Common myeloid progenitor, CD34-positive (primary cell): ENCODE measurements around the gene FAM120AOS.

Source experiments
- CTCF ChIA-PET: fragments of 350-600 bp; sonication (Branson Sonifier 250); formaldehyde crosslinking; loops from one replicate; lab custom pipeline; 2021; ENCODE audit warnings: antibody characterized with exemption; lab: Charles Lee
- POLR2A ChIA-PET: fragments of 350-600 bp; sonication (Branson Sonifier 250); formaldehyde crosslinking; loops from one replicate; lab custom pipeline; 2021; ENCODE audit warnings: antibody characterized with exemption; lab: Charles Lee
- DNase-seq, 3 donors: peaks; one replicate each; pipeline versions ENCODE4 v3.0.0 to v3.0.0-alpha.2; 2013
- H3K27ac ChIP-seq, 2 experiments: 1 replicate in 1 of 2; 2 replicates in 1 of 2; pipeline ENCODE4 v1.7.0; 2013; ENCODE audit warnings: inconsistent platforms in 2 of 2, low read length in 2 of 2, mild to moderate bottlenecking in 2 of 2, low read depth in 1 of 2, moderate library complexity in 1 of 2; ENCODE audit not compliant: severe bottlenecking in 2 of 2, insufficient read depth in 1 of 2, poor library complexity in 1 of 2
- H3K27me3 ChIP-seq, 5 experiments: replicated peaks in 2 of 5; 1 replicate in 3 of 5; 2 replicates in 2 of 5; pipeline versions ENCODE4 v1.6.1 to v1.7.0; 2013; ENCODE audit warnings: low read length in 4 of 5, mild to moderate bottlenecking in 2 of 5, moderate library complexity in 2 of 5, inconsistent platforms in 1 of 5; ENCODE audit not compliant: insufficient read depth in 5 of 5, control insufficient read depth in 4 of 5
- H3K36me3 ChIP-seq, 4 experiments: 1 replicate in 2 of 4; 2 replicates in 2 of 4; pipeline versions ENCODE4 v1.6.1 to v1.7.0; 2013; ENCODE audit warnings: low read length in 3 of 4, control low read depth in 1 of 4, mild to moderate bottlenecking in 1 of 4; ENCODE audit not compliant: control insufficient read depth in 4 of 4, insufficient read depth in 4 of 4
- H3K4me1 ChIP-seq, 4 experiments: 1 replicate in 3 of 4; 2 replicates in 1 of 4; pipeline versions ENCODE4 v1.6.1 to v1.7.1; 2013; ENCODE audit warnings: low read length in 3 of 4, mild to moderate bottlenecking in 3 of 4, control low read depth in 1 of 4, inconsistent platforms in 1 of 4, moderate library complexity in 1 of 4; ENCODE audit not compliant: control insufficient read depth in 4 of 4, insufficient read depth in 4 of 4; ENCODE audit errors: control extremely low read depth in 1 of 4
- H3K4me3 ChIP-seq, 7 experiments: 1 replicate in 4 of 7; 2 replicates in 3 of 7; pipeline versions ENCODE4 v1.5.1 to v1.7.0; 2013; ENCODE audit warnings: mild to moderate bottlenecking in 7 of 7, low read length in 6 of 7, moderate library complexity in 6 of 7, inconsistent platforms in 2 of 7, low read depth in 2 of 7, control low read depth in 1 of 7; ENCODE audit not compliant: insufficient read depth in 4 of 7, control insufficient read depth in 1 of 7; ENCODE audit errors: extremely low read depth in 1 of 7
- H3K9me3 ChIP-seq, 5 experiments: 1 replicate in 4 of 5; 2 replicates in 1 of 5; pipeline versions ENCODE4 v1.6.1 to v1.7.1; 2013; ENCODE audit warnings: low read length in 4 of 5, mild to moderate bottlenecking in 2 of 5, inconsistent platforms in 1 of 5, low read depth in 1 of 5, moderate library complexity in 1 of 5; ENCODE audit not compliant: control insufficient read depth in 4 of 5, insufficient read depth in 2 of 5; ENCODE audit errors: control extremely low read depth in 1 of 5
- WGBS: methylation state at CpG from one replicate; pipeline ENCODE4 v1.1.5; 2013; ENCODE audit not compliant: insufficient coverage; 5-methylcytosine and 5-hydroxymethylcytosine counted together

FAM120AOS gene

DNA sequence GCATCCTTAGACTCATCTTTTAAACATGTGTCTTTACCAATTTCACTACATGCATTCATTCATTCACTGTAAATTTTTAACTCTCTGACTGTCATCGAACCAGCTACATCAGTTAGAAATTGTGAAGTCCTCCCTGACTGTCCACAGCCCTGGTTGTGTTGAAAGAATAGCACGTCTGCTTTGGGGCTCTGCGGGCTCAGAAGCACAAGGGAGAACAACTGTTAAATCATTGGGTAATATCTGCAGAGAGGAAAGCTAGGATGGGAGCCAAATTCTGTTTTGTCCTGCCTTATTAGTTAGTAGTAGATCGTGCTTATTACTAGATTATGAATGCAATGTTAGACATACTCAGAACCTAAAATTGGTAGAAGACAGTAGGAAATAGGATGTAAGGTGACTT is 26.3 kb upstream of the FAM120AOS start:
- CTCF ChIA-PET: no interaction called here
- DNase-seq: no peak

DNA sequence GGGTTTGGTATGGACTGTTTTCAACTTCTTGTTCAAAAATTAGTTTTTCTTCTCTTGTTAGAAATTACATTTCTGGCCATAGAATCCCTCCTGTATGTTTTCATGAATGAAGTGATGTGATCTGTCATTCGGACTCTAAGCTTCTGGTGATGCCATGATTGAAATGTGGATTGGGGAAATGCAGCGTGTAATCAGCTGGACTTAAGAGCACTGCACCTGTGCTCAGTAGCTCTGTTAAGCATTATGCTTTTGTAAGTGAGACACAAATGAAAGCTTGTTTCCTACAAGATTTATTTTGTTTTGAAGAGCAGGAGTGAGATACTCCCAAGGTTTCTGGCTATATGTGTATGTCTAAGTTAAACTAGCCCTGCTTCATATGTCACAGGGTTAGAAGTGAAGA is 24.0 kb upstream of the FAM120AOS start:
- ChIA-PET CTCF (interaction anchor here (1.3 to 1.8 kb wide), 2 partner anchors 9 to 24 kb away, joined by 3 to 4 read pairs; partner anchors contain the start of gene FAM120AOS), POLR2A (interaction anchor here (1.2 kb wide), 1 partner anchor 89 kb away, joined by 3 read pairs; no protein-coding TSS in a partner anchor)
- H3K4me1 ChIP-seq: no peaks in the 10 kb centered on the region
- no peak for DNase-seq
- H3K27me3 ChIP-seq: no peaks in the 10 kb centered on the region
- no peak overlapping the region for H3K27ac ChIP-seq
- peaks cover 12 to 38% (median 16%) of the 10 kb centered on the region in 4 experiments for H3K36me3 ChIP-seq
- H3K9me3 ChIP-seq: no peaks in the 10 kb centered on the region
- H3K4me3 ChIP-seq: no peak overlapping the region
- WGBS: 100% methylated on average over 2 of the region's 2 CpGs

More for the DNA sequence above, 26.3 kb upstream of the FAM120AOS start:
- Histone ChIP-seq H3K9me3 (no peaks in the 10 kb centered on the region), H3K27ac (no peak overlapping the region), H3K27me3 (no peaks in the 10 kb centered on the region), H3K4me3 (no peak overlapping the region), H3K4me1 (no peaks in the 10 kb centered on the region), H3K36me3 (peaks cover 3 to 45% (median 17%) of the 10 kb centered on the region in 4 experiments)
- WGBS: 95% methylated on average over 4 of the region's 4 CpGs
- POLR2A ChIA-PET: no interaction called here

DNA sequence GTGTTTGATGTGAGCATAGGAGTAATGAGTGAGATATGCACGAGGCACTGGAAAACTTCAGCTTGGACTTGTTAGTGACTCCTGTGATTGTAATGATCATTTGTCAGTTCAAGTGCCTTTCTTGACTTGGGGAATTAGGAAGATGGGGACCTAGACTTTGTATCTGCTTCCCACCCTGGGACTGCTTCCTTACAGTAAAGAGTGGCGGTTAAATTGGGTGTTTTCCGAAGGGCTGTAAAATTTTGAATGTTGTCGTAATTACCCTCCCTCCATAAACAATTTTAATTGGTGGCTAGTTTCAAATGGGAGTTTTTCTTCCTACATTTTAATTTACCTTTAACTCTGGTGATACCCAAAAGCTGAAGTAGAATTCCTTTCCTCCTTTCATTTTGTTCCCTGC is 23.5 kb upstream of the FAM120AOS start:
- ChIA-PET CTCF (interaction anchor here (1.3 to 1.8 kb wide), 2 partner anchors 9 to 24 kb away, joined by 3 to 4 read pairs; partner anchors contain the start of gene FAM120AOS), POLR2A (interaction anchor here (1.2 kb wide), 1 partner anchor 89 kb away, joined by 3 read pairs; no protein-coding TSS in a partner anchor)
- Histone ChIP-seq H3K27ac (no peak overlapping the region), H3K27me3 (no peaks in the 10 kb centered on the region), H3K4me1 (no peaks in the 10 kb centered on the region), H3K9me3 (no peaks in the 10 kb centered on the region), H3K4me3 (no peak overlapping the region), H3K36me3 (peaks cover 14 to 38% (median 19%) of the 10 kb centered on the region in 4 experiments)
- WGBS: 100% methylated on average over 1 of the region's 4 CpGs
- DNase-seq: no peak

DNA sequence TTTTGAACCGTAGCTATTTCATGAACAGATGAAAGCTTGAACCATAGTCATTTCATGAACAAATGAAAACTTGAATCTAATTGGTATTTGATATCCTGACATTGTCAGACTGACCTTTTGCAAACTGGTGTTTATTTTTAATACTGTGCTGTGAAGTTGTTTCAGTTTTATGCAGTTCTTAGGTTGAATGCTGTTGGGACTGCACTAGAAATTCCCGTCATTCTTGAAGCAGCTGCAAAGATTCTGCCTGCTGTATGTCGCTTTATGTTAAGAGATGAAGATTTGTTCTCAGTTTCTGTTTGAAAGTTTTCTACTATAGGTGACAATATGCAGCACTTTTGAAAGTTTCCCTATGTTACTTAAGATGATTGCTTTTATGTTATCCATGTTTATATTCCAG is 22.5 kb upstream of the FAM120AOS start:
- 88% methylated on average over 1 of the region's 3 CpGs for WGBS
- H3K4me3 ChIP-seq: no peak overlapping the region
- H3K36me3 ChIP-seq: peaks cover 15 to 43% (median 23%) of the 10 kb centered on the region in 4 experiments
- no peaks in the 10 kb centered on the region for H3K9me3 ChIP-seq
- no peaks in the 10 kb centered on the region for H3K27me3 ChIP-seq
- no peak overlapping the region for H3K27ac ChIP-seq
- no peaks in the 10 kb centered on the region for H3K4me1 ChIP-seq
- DNase-seq: no peak
- CTCF ChIA-PET: interaction anchor here (0.7 to 1.0 kb wide), 2 partner anchors 12 to 47 kb away, joined by 3 to 4 read pairs; no protein-coding TSS in a partner anchor
- POLR2A ChIA-PET: no interaction called here

GRCh38 chr9:93475108-93475507 is 21.7 kb upstream of the FAM120AOS start:
- Histone ChIP-seq H3K4me3 (no peak overlapping the region), H3K27me3 (no peaks in the 10 kb centered on the region), H3K36me3 (peaks cover 14 to 39% (median 23%) of the 10 kb centered on the region in 4 experiments), H3K9me3 (no peaks in the 10 kb centered on the region), H3K27ac (no peak overlapping the region), H3K4me1 (no peaks in the 10 kb centered on the region)
- 100% methylated on average over 1 of the region's 3 CpGs for WGBS
- CTCF ChIA-PET: interaction anchor here (0.7 to 1.0 kb wide), 2 partner anchors 11 to 48 kb away, joined by 3 to 4 read pairs; no protein-coding TSS in a partner anchor
- DNase-seq: no peak
- POLR2A ChIA-PET: no interaction called here

- no peak overlapping the region for H3K4me3 ChIP-seq
- H3K9me3 ChIP-seq: no peaks in the 10 kb centered on the region
- H3K27me3 ChIP-seq: no peaks in the 10 kb centered on the region
- peaks cover 0 to 7% (median 3%) of the 10 kb centered on the region in 4 experiments for H3K4me1 ChIP-seq
- DNase-seq: no peak
- no peak overlapping the region for H3K27ac ChIP-seq
- POLR2A ChIA-PET: no interaction called here
- CTCF ChIA-PET: interaction anchor here (1.1 to 1.4 kb wide), 2 partner anchors 11 to 19 kb away, joined by 3 to 4 read pairs; no protein-coding TSS in a partner anchor
- peaks cover 13 to 34% (median 22%) of the 10 kb centered on the region in 4 experiments for H3K36me3 ChIP-seq
- WGBS: no CpG with 5 or more reads among the region's 5 CpGs
Observed at GRCh38 chr9:93473411-93473810, 20.0 kb upstream of the FAM120AOS start.

- POLR2A ChIA-PET: no interaction called here
- Histone ChIP-seq H3K27ac (no peak overlapping the region), H3K36me3 (peaks cover 7 to 20% (median 18%) of the 10 kb centered on the region in 4 experiments), H3K4me1 (peaks cover 4 to 22% (median 16%) of the 10 kb centered on the region in 4 experiments), H3K27me3 (no peaks in the 10 kb centered on the region), H3K9me3 (no peaks in the 10 kb centered on the region), H3K4me3 (no peak overlapping the region)
- no peak for DNase-seq
- 90% methylated on average over 6 of the region's 6 CpGs for WGBS
- CTCF ChIA-PET: interaction anchor here (1.0 kb wide), 1 partner anchor 38 kb away, joined by 3 read pairs; no protein-coding TSS in a partner anchor
Observed at GRCh38 chr9:93471124-93471523, 17.7 kb upstream of the FAM120AOS start.
